ENCODE measurements around the gene IL17B. TPM values are rescaled to one million over a fixed set of nuclear protein-coding genes. Genes with fewer than 3 reads are reported as not detected.
"Not testable (repeated sequence)": the region's sequence is repeated elsewhere in the genome, so short reads cannot be mapped to it uniquely, and the experiment has no call there.

IL17B gene
- total and polyA plus RNA-seq, 2 of the 8 experiments (the other 6 are each of a cell fraction or from before 2014, with no cell fraction given) = 0.18 TPM; not detected in 1

DNA sequence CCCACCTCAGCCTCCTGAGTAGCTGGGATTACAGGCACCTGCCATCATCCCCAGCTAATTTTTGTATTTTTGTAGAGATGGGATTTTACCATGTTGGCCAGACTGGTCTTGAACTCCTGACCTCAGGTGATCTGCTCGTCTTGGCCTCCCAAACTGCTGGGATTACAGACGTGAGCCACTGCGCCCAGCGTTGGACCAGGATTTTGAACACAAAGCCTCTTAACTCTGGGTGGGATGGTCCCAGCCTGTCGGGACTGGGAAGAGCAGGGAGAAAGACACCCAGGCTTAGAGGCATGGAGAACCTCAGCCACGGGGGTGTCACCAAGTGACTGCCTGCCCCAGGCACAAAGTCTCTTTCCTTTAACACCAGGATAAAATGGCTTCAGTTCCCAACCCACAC lies 12.0 kb upstream of the IL17B start:
- H2BK15ac ChIP-seq (ENCODE audit: low read length); H3K79me2 ChIP-seq (ENCODE audit: control insufficient read depth in 1 of 2, insufficient read depth in 2 of 2, low read length in 2 of 2); H3K23me2 ChIP-seq (ENCODE audit: low read depth, low read length); H2AK5ac ChIP-seq (ENCODE audit: low read depth, low read length); H3K27ac ChIP-seq (ENCODE audit: low read depth, low read length); H4K91ac ChIP-seq (replicated peaks; ENCODE audit: insufficient read length, low read length); FAIRE-seq; H3K36me3 ChIP-seq (ENCODE audit: control insufficient read depth in 2 of 4, insufficient read depth in 4 of 4, low read length in 3 of 4); DNase-seq (ENCODE audit: low read depth in 1 of 2, low spot score in 2 of 2); H3K27me3 ChIP-seq (replicated peaks in 1 of 4; ENCODE audit: control insufficient read depth in 3 of 4, extremely low read depth in 1 of 4, insufficient read depth in 3 of 4, low read length in 3 of 4); H3K4me1 ChIP-seq (replicated peaks in 1 of 4; ENCODE audit: control insufficient read depth in 3 of 4, insufficient read depth in 4 of 4, low read length in 3 of 4); H3K23ac ChIP-seq (ENCODE audit: insufficient read length); H2BK12ac ChIP-seq (ENCODE audit: low read depth, low read length); H3K18ac ChIP-seq (ENCODE audit: extremely low read depth, low read length); H3K56ac ChIP-seq (replicated peaks; ENCODE audit: insufficient read length, low read depth, low read length); H3K79me1 ChIP-seq (ENCODE audit: low read depth, low read length); H3K14ac ChIP-seq (ENCODE audit: insufficient read length); H4K8ac ChIP-seq (ENCODE audit: extremely low read depth, insufficient read depth, low read length); H3K4me2 ChIP-seq (ENCODE audit: insufficient read depth in 1 of 2, low read depth in 2 of 2, low read length in 2 of 2); H3K4me3 ChIP-seq (ENCODE audit: extremely low read depth in 1 of 4, insufficient read depth in 2 of 4, low read depth in 3 of 4, low read length in 4 of 4); H3K4ac ChIP-seq (replicated peaks; ENCODE audit: insufficient read length, low read depth, low read length); H3K9me3 ChIP-seq (ENCODE audit: insufficient read depth in 2 of 2, low read depth in 1 of 2, low read length in 1 of 2); POLR2A ChIA-PET (ENCODE audit: partially characterized antibody); H2BK5ac ChIP-seq (ENCODE audit: low read depth, low read length); H4K20me1 ChIP-seq (replicated peaks in 1 of 2; ENCODE audit: control insufficient read depth in 1 of 2, insufficient read depth in 2 of 2, low read length in 2 of 2); H2BK120ac ChIP-seq (replicated peaks; ENCODE audit: low read depth, low read length); H2AFZ ChIP-seq (ENCODE audit: low read length); H3K9ac ChIP-seq (replicated peaks in 1 of 4; ENCODE audit: extremely low read depth in 1 of 4, low read depth in 3 of 4, low read length in 3 of 4); H2BK20ac ChIP-seq (ENCODE audit: low read length); H4K5ac ChIP-seq (ENCODE audit: insufficient read length, low read depth, low read length): not testable (repeated sequence)
- WGBS, 2 experiments (ENCODE audit: extremely low coverage in 1 of 2, insufficient coverage in 1 of 2, insufficient read length in 1 of 2, insufficient replicate concordance in 2 of 2, low coverage in 1 of 2, low lambda C conversion rate in 2 of 2, missing lambda C conversion rate in 1 of 2) = 95% methylated on average over 6 of the region's 6 CpGs; no CpG with 5 or more reads in 1 of the 2 experiments
- CTCF ChIA-PET (ENCODE audit: partially characterized antibody) = interaction anchor here (0.6 to 46.1 kb wide), 6 partner anchors 8 to 1275 kb away, joined by 3 to 1310 read pairs (median 6); no protein-coding TSS in a partner anchor

All from H1 (cell line).